ENCODE data around the gene DIP2B. TPM values are rescaled to one million over a fixed set of nuclear protein-coding genes. Genes with fewer than 3 reads are reported as not detected.
A peak's percentile ranks its signal among the peaks of the same experiment; 100 is the strongest.

The DIP2B gene
- total RNA-seq, 1 donor from 2014 or later = 21.1 TPM

- DNase-seq (ENCODE audit: low read depth) (peak; percentile 85), FAIRE-seq (no peak)
- no peak overlapping the region for H3K4me3 ChIP-seq (ENCODE audit: low read depth, low read length)
- H3K36me3 ChIP-seq (ENCODE audit: control insufficient read depth, insufficient read depth, low read length) = peaks cover 28% of the 10 kb centered on the region
- TF ChIP-seq, protein P1, sequence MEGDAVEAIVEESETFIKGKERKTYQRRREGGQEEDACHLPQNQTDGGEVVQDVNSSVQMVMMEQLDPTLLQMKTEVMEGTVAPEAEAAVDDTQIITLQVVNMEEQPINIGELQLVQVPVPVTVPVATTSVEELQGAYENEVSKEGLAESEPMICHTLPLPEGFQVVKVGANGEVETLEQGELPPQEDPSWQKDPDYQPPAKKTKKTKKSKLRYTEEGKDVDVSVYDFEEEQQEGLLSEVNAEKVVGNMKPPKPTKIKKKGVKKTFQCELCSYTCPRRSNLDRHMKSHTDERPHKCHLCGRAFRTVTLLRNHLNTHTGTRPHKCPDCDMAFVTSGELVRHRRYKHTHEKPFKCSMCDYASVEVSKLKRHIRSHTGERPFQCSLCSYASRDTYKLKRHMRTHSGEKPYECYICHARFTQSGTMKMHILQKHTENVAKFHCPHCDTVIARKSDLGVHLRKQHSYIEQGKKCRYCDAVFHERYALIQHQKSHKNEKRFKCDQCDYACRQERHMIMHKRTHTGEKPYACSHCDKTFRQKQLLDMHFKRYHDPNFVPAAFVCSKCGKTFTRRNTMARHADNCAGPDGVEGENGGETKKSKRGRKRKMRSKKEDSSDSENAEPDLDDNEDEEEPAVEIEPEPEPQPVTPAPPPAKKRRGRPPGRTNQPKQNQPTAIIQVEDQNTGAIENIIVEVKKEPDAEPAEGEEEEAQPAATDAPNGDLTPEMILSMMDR (IDR thresholded peaks at IDR 0.05; ENCODE audit: insufficient read depth, low read length, severe bottlenecking) = no peak
- no peaks in the 10 kb centered on the region for H3K27me3 ChIP-seq (ENCODE audit: control insufficient read depth, insufficient read depth, low read length)
Observed at GRCh38 chr12:50727466-50727865, 222.7 kb downstream of the DIP2B start.

- FAIRE-seq = no peak
Observed at GRCh38 chr12:50728417-50728816, 223.6 kb downstream of the DIP2B start.

GRCh38 chr12:50728841-50729240 lies 224.1 kb downstream of the DIP2B start:
- TF ChIP-seq, protein P1 (IDR thresholded peaks at IDR 0.05; ENCODE audit: insufficient read depth, low read length, severe bottlenecking) = no peak
- Histone ChIP-seq H3K27me3 (ENCODE audit: control insufficient read depth, insufficient read depth, low read length) (no peaks in the 10 kb centered on the region), H3K4me3 (ENCODE audit: low read depth, low read length) (no peak overlapping the region), H3K36me3 (ENCODE audit: control insufficient read depth, insufficient read depth, low read length) (peaks cover 28% of the 10 kb centered on the region)
- DNase-seq (ENCODE audit: low read depth) = no peak
- FAIRE-seq = no peak

More at GRCh38 chr12:50728417-50728816, 223.6 kb downstream of the DIP2B start:
- DNase-seq (ENCODE audit: low read depth) = no peak
- TF ChIP-seq, protein P1 (IDR thresholded peaks at IDR 0.05; ENCODE audit: insufficient read depth, low read length, severe bottlenecking) = no peak
- H3K27me3 ChIP-seq (ENCODE audit: control insufficient read depth, insufficient read depth, low read length) = no peaks in the 10 kb centered on the region
- no peak overlapping the region for H3K4me3 ChIP-seq (ENCODE audit: low read depth, low read length)
- H3K36me3 ChIP-seq (ENCODE audit: control insufficient read depth, insufficient read depth, low read length) = peaks cover 26% of the 10 kb centered on the region

DNA sequence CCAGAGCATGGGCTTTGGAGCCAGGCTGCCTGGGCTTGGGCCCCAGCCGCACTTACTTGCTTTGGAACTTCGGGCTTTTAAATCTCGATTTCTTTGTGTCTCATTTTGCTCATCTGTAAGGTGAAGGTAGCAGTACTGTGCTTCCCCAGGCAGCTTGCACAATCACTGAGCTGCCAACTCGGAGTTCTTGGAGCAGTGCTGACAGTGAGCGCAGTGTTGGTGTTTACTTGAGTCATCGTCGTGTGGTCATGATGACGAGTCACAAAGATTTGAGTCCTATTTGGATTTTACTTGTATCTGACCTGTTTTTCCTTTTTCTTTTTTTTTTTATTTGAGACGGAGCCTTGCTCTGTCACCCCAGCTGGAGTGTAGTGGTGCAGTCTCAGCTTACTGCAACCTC lies 227.8 kb downstream of the DIP2B start:
- Histone ChIP-seq H3K36me3 (ENCODE audit: control insufficient read depth, insufficient read depth, low read length) (peaks cover 27% of the 10 kb centered on the region), H3K27me3 (ENCODE audit: control insufficient read depth, insufficient read depth, low read length) (no peaks in the 10 kb centered on the region), H3K4me3 (ENCODE audit: low read depth, low read length) (no peak overlapping the region)
- no peak for FAIRE-seq
- peak; percentile 94 for DNase-seq (ENCODE audit: low read depth)
- TF ChIP-seq, protein P1 (IDR thresholded peaks at IDR 0.05; ENCODE audit: insufficient read depth, low read length, severe bottlenecking) = no peak

- H3K27me3 ChIP-seq (ENCODE audit: control insufficient read depth, insufficient read depth, low read length) = no peaks in the 10 kb centered on the region
- no peak for FAIRE-seq
- H3K36me3 ChIP-seq (ENCODE audit: control insufficient read depth, insufficient read depth, low read length) = peaks cover 23% of the 10 kb centered on the region
- TF ChIP-seq, protein P1 (IDR thresholded peaks at IDR 0.05; ENCODE audit: insufficient read depth, low read length, severe bottlenecking) = no peak
- no peak overlapping the region for H3K4me3 ChIP-seq (ENCODE audit: low read depth, low read length)
- DNase-seq (ENCODE audit: low read depth) = no peak
Observed at GRCh38 chr12:50733706-50734105, 228.9 kb downstream of the DIP2B start.
